ENCODE data around the gene ADAMTS19.
A peak's percentile ranks its signal among the peaks of the same experiment; 100 is the strongest.

DNA sequence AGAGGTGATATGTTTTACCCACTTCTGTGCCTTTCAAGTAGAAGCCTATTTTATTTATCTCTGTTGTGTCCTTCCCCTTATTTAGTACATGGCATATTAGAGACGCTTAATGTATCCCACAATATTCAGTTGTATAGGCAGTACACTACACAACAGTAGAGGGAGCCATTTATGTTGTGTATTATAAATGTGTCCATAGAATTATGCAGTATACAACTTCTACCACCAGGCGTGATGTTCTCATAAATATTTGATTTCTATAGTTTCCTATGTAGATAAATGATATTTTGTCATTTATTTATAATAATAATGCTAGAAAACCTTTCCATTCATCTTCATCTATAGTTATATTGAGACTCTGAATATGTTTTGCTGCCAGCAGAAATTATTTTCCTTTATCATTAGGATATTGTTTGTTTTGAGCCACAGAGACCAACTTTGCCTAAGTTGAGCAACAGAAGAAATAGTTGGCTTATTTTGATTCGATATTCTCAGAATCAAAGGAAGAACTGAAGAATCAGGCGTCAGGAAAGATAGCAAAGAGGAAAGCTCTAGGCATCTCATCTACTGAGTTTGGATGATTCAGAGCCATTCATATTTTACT is 81.7 kb downstream of the ADAMTS19 start:
- no peak for TF ChIP-seq MTA3 (IDR thresholded peaks at IDR 0.05; ENCODE audit: borderline replicate concordance)
- TF ChIP-seq, protein P1, sequence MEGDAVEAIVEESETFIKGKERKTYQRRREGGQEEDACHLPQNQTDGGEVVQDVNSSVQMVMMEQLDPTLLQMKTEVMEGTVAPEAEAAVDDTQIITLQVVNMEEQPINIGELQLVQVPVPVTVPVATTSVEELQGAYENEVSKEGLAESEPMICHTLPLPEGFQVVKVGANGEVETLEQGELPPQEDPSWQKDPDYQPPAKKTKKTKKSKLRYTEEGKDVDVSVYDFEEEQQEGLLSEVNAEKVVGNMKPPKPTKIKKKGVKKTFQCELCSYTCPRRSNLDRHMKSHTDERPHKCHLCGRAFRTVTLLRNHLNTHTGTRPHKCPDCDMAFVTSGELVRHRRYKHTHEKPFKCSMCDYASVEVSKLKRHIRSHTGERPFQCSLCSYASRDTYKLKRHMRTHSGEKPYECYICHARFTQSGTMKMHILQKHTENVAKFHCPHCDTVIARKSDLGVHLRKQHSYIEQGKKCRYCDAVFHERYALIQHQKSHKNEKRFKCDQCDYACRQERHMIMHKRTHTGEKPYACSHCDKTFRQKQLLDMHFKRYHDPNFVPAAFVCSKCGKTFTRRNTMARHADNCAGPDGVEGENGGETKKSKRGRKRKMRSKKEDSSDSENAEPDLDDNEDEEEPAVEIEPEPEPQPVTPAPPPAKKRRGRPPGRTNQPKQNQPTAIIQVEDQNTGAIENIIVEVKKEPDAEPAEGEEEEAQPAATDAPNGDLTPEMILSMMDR (IDR thresholded peaks at IDR 0.05 in 2 of 3, conservative IDR thresholded peaks at IDR 0.05 in 1 of 3; ENCODE audit: insufficient read depth in 2 of 3, low read depth in 1 of 3, low read length in 3 of 3), result peak in 1 of 3 experiments; percentile 27; a peak in 1 of 6 replicates

Data from K562 (cell line).